GM18508 (cell line): Measurements from ENCODE around the gene SPACA4.
"Not testable (repeated sequence)": the region's sequence is repeated elsewhere in the genome, so short reads cannot be mapped to it uniquely, and the experiment has no call there.

Experiments
- ATAC-seq: cut with Tn5 transposase; IDR thresholded peaks from one replicate; pipeline ENCODE4 v1.9.1; 2021; ENCODE audit warnings: moderate number of reproducible peaks; ENCODE audit not compliant: insufficient read depth, unreplicated experiment

Gene SPACA4

GRCh38 chr19:48606463-48607358, at the start of gene SPACA4:
Gene SPACA4 (plus strand): TSS chr19:48606742. CDS start chr19:48606979, 237 bp downstream.
- ATAC-seq = no peak

- ATAC-seq = no peak
Observed at GRCh38 chr19:48556825-48557224, 49.7 kb upstream of the SPACA4 start.

DNA sequence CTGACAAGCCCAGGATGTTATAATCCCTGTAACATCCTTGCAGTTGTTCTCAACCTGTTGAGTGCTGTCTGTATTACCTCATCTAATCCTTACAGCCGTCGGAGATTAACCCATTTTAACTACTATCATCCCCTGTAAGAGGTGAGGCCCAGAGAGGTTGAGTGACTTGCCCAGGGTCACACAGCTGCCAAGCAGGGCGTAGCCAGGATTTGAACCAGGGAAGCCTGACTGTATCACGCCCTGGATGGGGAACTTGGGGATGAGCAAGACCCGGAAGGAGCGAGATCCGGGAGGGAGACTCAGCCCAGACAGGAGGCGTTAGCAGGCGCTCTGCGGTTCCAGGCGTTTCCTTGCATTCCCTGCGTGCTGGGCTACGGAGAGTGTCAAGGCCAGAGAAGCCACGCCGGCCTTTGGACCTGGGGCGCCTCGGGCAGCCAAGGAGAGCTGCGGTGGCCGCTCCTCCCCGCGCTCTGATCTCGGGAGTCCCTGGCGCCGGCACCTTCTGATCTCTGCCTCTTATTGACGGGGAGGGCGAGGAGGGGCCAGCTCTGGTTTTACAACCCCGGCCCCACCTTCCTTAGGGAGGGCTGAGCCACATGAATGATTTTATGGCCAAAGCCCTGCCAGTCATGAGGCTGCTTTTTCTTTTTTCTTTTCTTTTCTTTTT, 48.4 kb upstream of the SPACA4 start:
- no peak for ATAC-seq

DNA sequence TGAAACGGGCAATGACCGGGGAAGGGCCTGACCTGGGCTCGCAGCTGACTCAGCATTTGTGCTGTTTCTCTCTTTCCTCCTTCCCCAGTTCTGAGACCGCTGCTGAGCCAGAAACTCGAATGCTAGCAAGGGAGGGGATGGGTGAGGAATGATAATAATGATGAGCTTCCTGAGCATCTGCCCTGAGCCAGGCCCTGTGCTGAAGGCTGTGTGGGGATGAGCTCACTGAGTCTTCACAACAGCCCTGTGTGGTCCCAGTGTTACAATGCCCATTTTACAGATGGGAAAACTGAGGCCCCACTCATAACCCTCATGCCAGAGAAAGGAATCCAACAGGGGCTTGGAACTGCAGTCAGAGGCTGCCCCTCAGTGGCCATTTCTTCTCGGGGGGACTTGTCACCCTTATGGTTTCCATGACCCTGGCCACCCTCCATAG, 46.4 kb upstream of the SPACA4 start:
- no peak for ATAC-seq

DNA sequence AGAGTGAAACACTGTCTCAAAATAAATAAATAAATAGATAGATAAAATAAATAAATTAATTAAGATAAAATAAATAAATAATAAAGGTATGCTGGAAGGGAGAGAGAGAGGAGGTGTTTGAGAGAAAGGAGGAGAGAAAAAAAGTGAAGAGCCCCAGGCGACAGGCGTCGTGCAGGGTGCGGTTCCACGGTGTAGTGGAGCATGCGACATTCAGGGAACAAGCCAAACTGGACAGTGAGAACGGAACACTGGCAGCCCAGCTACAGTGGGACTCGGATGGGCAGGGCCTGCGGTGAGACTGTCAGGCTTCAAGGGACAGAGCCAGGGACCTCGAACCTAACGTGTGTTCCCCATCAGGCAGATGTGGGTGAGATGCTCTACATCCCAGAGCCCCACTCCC, 45.1 kb upstream of the SPACA4 start:
- no peak for ATAC-seq

DNA sequence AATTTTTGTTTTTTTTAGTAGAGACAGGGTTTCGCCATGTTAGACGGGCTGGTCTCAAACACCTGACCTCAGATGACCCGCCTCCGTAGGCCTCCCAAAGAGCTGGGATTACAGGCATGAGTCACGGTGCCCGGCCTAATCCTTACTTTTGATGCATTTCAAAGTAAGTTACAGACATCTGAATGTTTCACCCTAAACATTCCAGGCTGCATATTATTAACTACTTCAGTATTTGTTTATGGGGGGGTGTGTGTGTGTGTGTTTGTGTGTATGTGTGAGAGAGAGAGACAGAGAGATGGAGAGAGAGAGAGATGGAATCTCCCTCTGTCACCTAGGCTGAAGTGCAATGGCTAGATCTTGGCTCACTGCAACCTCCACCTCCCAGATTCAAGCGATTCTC, 41.5 kb upstream of the SPACA4 start:
- no peak for ATAC-seq

DNA sequence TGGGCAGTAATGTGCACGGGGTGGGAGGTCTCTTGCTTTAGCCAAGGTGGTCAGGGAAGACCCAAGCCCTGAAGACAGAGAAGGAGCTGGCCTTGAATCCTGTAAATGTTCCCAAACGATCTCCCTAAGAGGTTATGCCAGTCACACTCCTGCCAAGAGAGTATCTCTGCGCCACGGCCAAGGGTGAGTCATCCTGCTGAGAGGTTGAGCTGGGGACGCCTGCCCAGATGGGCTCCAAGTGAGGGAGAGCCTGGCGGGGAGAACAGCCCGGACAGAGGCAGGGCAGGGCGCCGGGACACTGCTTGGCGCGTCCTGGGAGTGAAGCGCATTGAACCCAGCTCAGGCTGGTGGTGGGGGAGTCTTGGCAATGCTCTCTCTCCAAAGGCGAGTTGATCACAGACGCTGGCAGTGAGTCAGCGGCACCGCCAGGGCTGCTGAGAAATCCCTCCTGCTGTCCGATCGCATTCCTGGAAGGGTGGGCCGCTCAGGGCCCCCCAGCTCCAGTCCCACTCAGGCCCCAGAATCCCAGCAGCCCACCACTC, 38.1 kb upstream of the SPACA4 start:
- ATAC-seq = no peak

DNA sequence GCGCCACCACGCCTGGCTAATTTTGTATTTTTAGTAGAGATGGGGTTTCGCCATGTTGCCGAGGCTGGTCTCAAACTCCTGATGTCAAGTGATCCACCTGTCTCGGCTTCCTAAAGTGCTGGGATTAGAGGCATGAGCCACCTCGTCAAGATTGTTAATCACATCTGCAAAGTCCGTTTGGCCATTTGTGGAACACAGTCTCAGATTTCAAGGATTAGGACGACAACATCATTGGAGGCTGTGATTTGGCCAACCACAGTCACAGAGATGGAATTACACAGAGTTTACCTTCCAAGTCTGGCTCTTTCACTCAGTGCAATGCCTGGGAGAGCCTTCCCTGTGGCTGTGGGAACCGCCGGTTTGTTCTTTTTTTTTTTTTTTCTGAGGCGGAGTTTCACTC, 36.7 kb upstream of the SPACA4 start:
- ATAC-seq = no peak

DNA sequence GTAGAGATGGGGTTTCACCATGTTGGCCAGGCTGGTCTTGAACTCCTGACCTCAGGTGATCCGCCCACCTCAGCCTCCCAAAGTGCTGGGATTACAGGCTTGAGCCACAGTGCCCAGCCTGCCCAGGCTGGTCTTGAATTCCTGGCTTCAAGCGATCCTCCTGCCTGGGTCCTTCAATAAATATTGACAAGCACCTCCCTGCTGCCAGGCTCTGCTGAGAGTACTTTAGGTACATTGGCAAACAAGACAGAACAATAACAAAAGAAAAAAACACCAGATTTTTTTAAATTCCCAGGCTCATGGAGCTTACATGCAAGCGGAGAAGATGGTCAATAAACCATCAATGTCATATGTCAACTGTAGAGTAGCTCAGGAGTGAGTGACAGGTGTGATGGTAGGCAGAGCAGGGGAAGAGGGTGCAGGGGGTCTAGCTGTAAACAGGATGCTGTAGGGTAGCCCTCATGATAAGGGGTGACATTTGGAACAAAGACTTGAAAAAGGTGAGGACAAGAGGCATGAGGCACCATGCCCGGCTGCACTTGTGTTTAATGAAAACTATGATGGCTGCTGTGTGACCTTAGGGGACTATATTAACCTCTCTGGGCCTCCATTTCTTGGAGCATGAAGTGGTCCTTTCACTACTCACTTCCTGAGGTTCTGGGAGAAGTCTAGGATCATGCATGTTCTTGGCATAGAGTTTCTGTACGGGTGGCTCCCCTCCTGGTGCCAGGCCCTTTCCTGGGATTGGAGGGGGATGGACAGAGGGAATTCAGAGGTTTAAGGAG, 35.0 kb upstream of the SPACA4 start:
- ATAC-seq = no peak

GRCh38 chr19:48573163-48573505, 33.4 kb upstream of the SPACA4 start:
- no peak for ATAC-seq

DNA sequence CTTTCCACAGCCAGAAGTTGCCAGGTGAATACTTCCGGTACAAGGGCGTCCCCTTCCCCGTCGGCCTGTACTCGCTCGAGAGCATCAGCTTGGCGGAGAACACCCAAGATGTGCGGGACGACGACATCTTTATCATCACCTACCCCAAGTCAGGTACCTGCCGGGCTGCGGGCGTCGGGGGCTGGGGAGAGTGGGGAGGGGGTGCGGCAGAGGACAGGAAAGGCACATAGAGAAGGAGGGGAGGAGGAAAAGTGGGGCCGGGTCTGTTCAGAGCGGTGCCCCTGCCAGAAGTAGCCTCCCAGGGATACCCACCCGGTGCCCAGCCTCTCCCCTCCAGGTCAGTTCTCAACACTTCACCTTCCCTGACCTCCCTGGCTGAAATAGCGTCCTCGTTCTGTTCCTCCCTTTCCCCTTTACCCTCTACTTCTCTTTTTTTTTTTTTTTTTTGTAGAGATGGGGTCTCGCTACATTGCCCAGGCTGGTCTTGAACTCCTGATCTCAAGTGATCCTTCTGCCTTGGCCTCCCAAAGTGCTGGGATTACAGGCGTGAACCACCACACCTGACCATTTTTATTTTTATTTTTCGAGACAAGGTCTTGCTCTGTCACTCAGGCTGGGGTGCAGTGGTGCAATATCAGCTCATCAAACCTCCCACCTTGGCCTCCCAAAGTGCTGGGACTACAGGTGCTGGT, 30.5 kb upstream of the SPACA4 start:
- no peak for ATAC-seq

GRCh38 chr19:48577908-48578307, 28.6 kb upstream of the SPACA4 start:
- not testable (repeated sequence) for ATAC-seq

- ATAC-seq = no peak
Observed at GRCh38 chr19:48578891-48579290, 27.7 kb upstream of the SPACA4 start.

GRCh38 chr19:48582168-48582567, 24.4 kb upstream of the SPACA4 start:
- no peak for ATAC-seq

GRCh38 chr19:48587387-48587786, 19.2 kb upstream of the SPACA4 start:
- no peak for ATAC-seq

DNA sequence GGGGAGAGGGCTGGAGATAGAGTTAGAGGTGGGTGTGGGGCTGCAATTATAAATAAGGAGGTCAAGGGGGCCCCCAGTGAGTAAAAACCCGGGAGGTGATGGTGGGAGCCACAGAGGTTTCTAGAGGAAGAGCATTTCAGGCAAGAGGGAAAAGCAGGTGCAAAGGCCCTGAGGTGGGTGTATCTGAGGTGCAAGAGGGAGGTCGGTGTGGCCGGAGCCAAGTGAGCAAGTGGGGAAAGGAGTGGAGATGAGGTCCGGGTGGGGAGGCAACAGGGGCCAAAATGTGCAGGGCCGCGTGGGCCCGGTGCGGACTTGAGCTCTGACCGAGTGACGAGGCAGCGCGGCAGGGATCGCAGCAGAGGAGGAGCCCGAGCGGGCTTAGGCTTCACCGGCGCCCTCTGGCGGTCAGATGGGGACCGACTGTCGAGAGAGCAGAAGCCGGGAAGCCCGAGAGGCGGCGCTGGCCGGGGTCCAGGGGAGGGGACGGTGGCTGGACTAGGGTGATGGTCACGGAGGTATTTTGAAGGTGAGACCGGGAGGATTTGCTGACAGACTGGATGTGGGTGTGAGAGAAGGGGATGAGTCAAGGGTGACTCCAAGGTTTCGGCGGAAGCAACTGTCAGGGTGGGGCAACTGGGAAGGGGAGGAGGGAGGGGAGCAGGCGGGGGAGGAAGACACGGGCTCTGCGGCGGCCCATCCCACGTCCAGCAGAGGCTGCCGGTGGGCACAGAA, 17.7 kb upstream of the SPACA4 start:
- no peak for ATAC-seq

DNA sequence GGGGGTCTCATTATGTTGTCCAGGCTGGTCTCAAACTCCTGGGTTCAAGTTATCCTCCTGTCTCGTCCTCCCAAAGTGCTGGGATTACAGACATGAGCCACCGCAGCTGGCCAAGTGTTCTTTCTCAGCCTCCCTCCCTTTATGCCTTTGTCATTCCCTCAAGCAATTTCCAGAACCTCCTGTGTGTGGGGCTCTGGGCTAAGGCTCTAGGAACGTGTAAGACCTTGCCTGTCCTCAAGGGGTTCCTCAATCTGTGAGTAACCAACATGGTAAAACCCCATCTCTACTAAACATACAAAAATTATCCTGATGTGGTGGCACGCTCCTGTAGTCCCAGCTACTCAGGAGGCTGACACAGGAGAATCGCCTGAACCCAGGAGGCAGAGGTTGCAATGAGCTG, 15.5 kb upstream of the SPACA4 start:
- ATAC-seq = no peak

- no peak for ATAC-seq
Observed at GRCh38 chr19:48595171-48595570, 11.4 kb upstream of the SPACA4 start.

DNA sequence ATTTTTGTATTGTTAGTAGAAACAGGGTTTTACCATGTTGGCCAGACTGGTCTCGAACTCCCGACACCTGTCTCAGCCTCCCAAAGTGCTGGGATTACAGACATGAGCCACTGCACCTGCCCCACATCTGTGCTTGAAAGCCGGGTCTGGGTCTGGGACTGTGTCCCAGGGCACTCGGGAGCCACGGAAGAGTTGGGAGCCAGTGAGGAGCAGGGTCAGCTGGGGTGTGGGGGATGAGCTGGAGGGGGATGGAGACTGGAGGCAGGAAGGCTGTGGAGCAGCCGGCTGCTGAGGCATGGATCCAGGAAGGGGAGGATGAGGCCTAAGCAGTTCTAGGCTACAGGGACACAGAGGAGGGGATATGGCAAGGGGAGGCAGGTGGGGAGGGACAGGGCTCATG, 10.7 kb upstream of the SPACA4 start:
- no peak for ATAC-seq
